HFFc6 (cell line): ENCODE data around the gene SMARCAL1. TPM values are rescaled to one million over a fixed set of nuclear protein-coding genes. Genes with fewer than 3 reads are reported as not detected.

ENCODE experiments used
- DNase-seq: peaks from one replicate; pipeline ENCODE4 v3.0.0-alpha.2; 2018
- H3K27ac Mint-ChIP-seq: 2 replicates; pipeline ENCODE4 v1.8.0; 2020; ENCODE audit warnings: mild to moderate bottlenecking, mixed read lengths
- H3K27me3 Mint-ChIP-seq: 2 replicates; pipeline ENCODE4 v1.8.0; 2021; ENCODE audit warnings: mild to moderate bottlenecking, moderate library complexity, mixed read lengths; ENCODE audit not compliant: insufficient read depth
- H3K36me3 Mint-ChIP-seq: 2 replicates; pipeline ENCODE4 v1.8.0; 2021; ENCODE audit warnings: low read depth, mixed read lengths
- H3K4me1 Mint-ChIP-seq: 2 replicates; pipeline ENCODE4 v1.8.0; 2020; ENCODE audit warnings: low read depth, mixed read lengths
- H3K4me3 Mint-ChIP-seq: 2 replicates; pipeline ENCODE4 v1.8.0; 2020; ENCODE audit warnings: mild to moderate bottlenecking, moderate library complexity, mixed read lengths
- H3K9me3 Mint-ChIP-seq: 2 replicates; pipeline ENCODE4 v1.8.0; 2020; ENCODE audit warnings: mild to moderate bottlenecking, mixed read lengths
- CTCF ChIP-seq: fragments of 200-600 bp; sonication (generic); IDR thresholded peaks from 2 replicates; pipeline ENCODE4 v1.5.0; 2021; ENCODE audit warnings: antibody characterized with exemption, mild to moderate bottlenecking
- total RNA-seq, 6 experiments: library from RNA; stranded (reverse); fragmentation: NEBNext Ultra II Directional; extraction: Animal tissue kit (Norgen Biotek cat#: 25700); gene quantifications; 2 replicates in 1 of 6; 3 replicates in 5 of 6; pipeline ENCODE4 v1.2.3, GENCODE V29; 2021

SMARCAL1 gene
- total RNA-seq, 6 experiments from 2014 or later: 25.6 to 33.1 (median 32.1) TPM

- Mint-ChIP-seq H3K36me3 (peaks cover 56% of the 10 kb centered on the region), H3K27me3 (peaks cover 4% of the 10 kb centered on the region; the same call in 1 of the 2 replicates), H3K4me1 (peaks cover 84% of the 10 kb centered on the region), H3K9me3 (no peaks in the 10 kb centered on the region), H3K27ac (peak overlapping the region; percentile 97), H3K4me3 (peak overlapping the region; percentile 99)
- no peak for DNase-seq
- no peak for TF ChIP-seq CTCF
Observed at GRCh38 chr2:216499641-216500218, 87.4 kb downstream of the SMARCAL1 start.

- peaks cover 61% of the 10 kb centered on the region for H3K36me3 Mint-ChIP-seq
- peak overlapping the region; percentile 97 for H3K27ac Mint-ChIP-seq
- no peak for DNase-seq
- H3K27me3 Mint-ChIP-seq: peaks cover 4% of the 10 kb centered on the region
- TF ChIP-seq CTCF: no peak
- peaks cover 76% of the 10 kb centered on the region for H3K4me1 Mint-ChIP-seq
- H3K9me3 Mint-ChIP-seq: no peaks in the 10 kb centered on the region
- peak overlapping the region; percentile 99 for H3K4me3 Mint-ChIP-seq
Observed at GRCh38 chr2:216500572-216500971, 88.3 kb downstream of the SMARCAL1 start.

GRCh38 chr2:216501854-216502253, 89.6 kb downstream of the SMARCAL1 start:
- DNase-seq: no peak
- H3K4me3 Mint-ChIP-seq: peak overlapping the region; percentile 99
- no peak for TF ChIP-seq CTCF
- H3K4me1 Mint-ChIP-seq: peaks cover 74% of the 10 kb centered on the region
- H3K9me3 Mint-ChIP-seq: no peaks in the 10 kb centered on the region
- H3K27me3 Mint-ChIP-seq: peaks cover 4% of the 10 kb centered on the region
- peak overlapping the region; percentile 97; the same call in 1 of the 2 replicates for H3K27ac Mint-ChIP-seq
- H3K36me3 Mint-ChIP-seq: peaks cover 69% of the 10 kb centered on the region

- Mint-ChIP-seq H3K36me3 (peaks cover 69% of the 10 kb centered on the region), H3K27ac (peak overlapping the region; percentile 28), H3K4me3 (peak overlapping the region; percentile 62), H3K4me1 (peaks cover 68% of the 10 kb centered on the region), H3K27me3 (peaks cover 4% of the 10 kb centered on the region), H3K9me3 (no peaks in the 10 kb centered on the region)
- TF ChIP-seq CTCF: no peak
- no peak for DNase-seq
Observed at GRCh38 chr2:216502381-216503158, 90.3 kb downstream of the SMARCAL1 start.

GRCh38 chr2:216503159-216503629, 90.9 kb downstream of the SMARCAL1 start:
- Mint-ChIP-seq H3K36me3 (peaks cover 69% of the 10 kb centered on the region), H3K27me3 (peaks cover 4% of the 10 kb centered on the region), H3K4me1 (peaks cover 61% of the 10 kb centered on the region), H3K9me3 (no peaks in the 10 kb centered on the region), H3K4me3 (no peak overlapping the region; the same call in 1 of the 2 replicates), H3K27ac (peak overlapping the region; percentile 76)
- TF ChIP-seq CTCF: no peak
- no peak for DNase-seq
